Tibial nerve (tissue), 4 donors: ENCODE results near the gene PSMD13. TPM values are rescaled to one million over a fixed set of nuclear protein-coding genes. Genes with fewer than 3 reads are reported as not detected.
"Not testable (repeated sequence)": the region's sequence is repeated elsewhere in the genome, so short reads cannot be mapped to it uniquely, and the experiment has no call there.

Source experiments
- DNase-seq, 2 donors: peaks; one replicate each; pipeline ENCODE4 v3.0.0-alpha.2; 2019; ENCODE audit warnings: low spot score in 2 of 2
- H3K27ac ChIP-seq, 4 donors: fragments of 200-600 bp; sonication (generic) in 3 of 4; one replicate each; pipeline ENCODE4 v1.5.1; 2017 to 2019; ENCODE audit warnings: mild to moderate bottlenecking in 1 of 4
- H3K27me3 ChIP-seq, 2 donors: fragments of 200-600 bp; sonication (generic) in 1 of 2; one replicate each; pipeline versions ENCODE4 v1.5.1 to v1.6.0; 2017 to 2019
- H3K36me3 ChIP-seq, 3 donors: fragments of 200-600 bp; sonication (generic); one replicate each; pipeline ENCODE4 v1.5.1; 2018 to 2019
- H3K4me1 ChIP-seq, 4 donors: fragments of 200-600 bp; sonication (generic) in 3 of 4; one replicate each; pipeline ENCODE4 v1.5.1; 2017 to 2019
- H3K4me3 ChIP-seq, 4 donors: fragments of 200-600 bp; sonication (generic) in 3 of 4; one replicate each; pipeline ENCODE4 v1.5.1; 2017 to 2019; ENCODE audit warnings: mild to moderate bottlenecking in 1 of 4, moderate library complexity in 1 of 4
- H3K9me3 ChIP-seq, 4 donors: fragments of 200-600 bp; sonication (generic) in 3 of 4; one replicate each; pipeline ENCODE4 v1.5.1; 2017 to 2019
- EP300 ChIP-seq, 2 donors: sonication (generic); formaldehyde crosslinking; IDR thresholded peaks; one replicate each; pipeline ENCODE4 v1.6.1; 2017; ENCODE audit warnings: antibody characterized with exemption in 2 of 2, mild to moderate bottlenecking in 1 of 2
- POLR2A ChIP-seq, 2 donors: fragments of 450-650 bp; IDR thresholded peaks; one replicate each; pipeline ENCODE4 v1.6.1; 2017; ENCODE audit warnings: antibody characterized with exemption in 2 of 2, mild to moderate bottlenecking in 2 of 2, moderate library complexity in 2 of 2
- WGBS, 2 donors: methylation state at CpG; one replicate each; pipeline ENCODE4 v1.1.5; 2018; 5-methylcytosine and 5-hydroxymethylcytosine counted together
- total RNA-seq, 4 donors: library from RNA; depleted of rRNA; stranded (reverse); fragments of >200 nt; gene quantifications; one replicate each; pipeline ENCODE4 v1.1.0, GENCODE V29; 2016
- TF ChIP-seq, protein P1 (sequence below), 5 experiments: fragments of 200-600 bp in 3 of 5; fragments of 450-650 bp in 2 of 5; sonication (generic) in 3 of 5; IDR thresholded peaks; one replicate each; pipeline ENCODE4 v1.5.1; 2016 to 2019; ENCODE audit warnings: antibody characterized with exemption in 5 of 5, mild to moderate bottlenecking in 3 of 5, moderate library complexity in 2 of 5

Gene PSMD13
- total RNA-seq, 4 donors from 2014 or later, result 72.0 to 136 (median 120) TPM

DNA sequence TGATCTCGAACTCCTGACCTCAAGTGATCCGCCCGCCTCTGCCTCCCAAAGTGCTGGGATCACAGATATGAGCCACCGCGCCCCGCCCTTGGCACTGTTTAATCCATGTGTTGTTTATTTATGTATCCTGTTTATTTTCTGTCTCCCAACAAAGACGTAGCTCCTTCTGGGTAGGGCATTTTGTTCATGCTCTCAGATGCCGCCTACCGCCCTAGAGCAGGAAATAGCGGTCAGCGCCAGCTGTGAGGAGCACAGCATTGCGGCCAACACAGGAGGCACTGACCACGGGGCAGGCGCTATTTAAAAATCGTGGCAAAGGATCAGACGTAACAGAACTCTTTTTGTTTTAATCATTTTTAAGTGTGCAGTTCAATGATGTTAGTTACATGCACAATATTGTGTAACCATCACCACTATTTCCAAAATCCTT, 32.0 kb downstream of the PSMD13 start:
- not testable (repeated sequence) for H3K27me3 ChIP-seq, H3K36me3 ChIP-seq
- peaks cover 0 to 24% (median 8%) of the 10 kb centered on the region in 4 donors for H3K4me1 ChIP-seq
- H3K4me3 ChIP-seq, result peak overlapping the region; percentile 17 to 50 (median 28)
- H3K9me3 ChIP-seq, result peaks cover 0 to 11% (median 0%) of the 10 kb centered on the region in 4 donors
- DNase-seq, result peak; percentile 48 to 53
- TF ChIP-seq EP300 (IDR thresholded peaks at IDR 0.05), result peak in 1 of 2 donors; percentile 56
- TF ChIP-seq, protein P1, sequence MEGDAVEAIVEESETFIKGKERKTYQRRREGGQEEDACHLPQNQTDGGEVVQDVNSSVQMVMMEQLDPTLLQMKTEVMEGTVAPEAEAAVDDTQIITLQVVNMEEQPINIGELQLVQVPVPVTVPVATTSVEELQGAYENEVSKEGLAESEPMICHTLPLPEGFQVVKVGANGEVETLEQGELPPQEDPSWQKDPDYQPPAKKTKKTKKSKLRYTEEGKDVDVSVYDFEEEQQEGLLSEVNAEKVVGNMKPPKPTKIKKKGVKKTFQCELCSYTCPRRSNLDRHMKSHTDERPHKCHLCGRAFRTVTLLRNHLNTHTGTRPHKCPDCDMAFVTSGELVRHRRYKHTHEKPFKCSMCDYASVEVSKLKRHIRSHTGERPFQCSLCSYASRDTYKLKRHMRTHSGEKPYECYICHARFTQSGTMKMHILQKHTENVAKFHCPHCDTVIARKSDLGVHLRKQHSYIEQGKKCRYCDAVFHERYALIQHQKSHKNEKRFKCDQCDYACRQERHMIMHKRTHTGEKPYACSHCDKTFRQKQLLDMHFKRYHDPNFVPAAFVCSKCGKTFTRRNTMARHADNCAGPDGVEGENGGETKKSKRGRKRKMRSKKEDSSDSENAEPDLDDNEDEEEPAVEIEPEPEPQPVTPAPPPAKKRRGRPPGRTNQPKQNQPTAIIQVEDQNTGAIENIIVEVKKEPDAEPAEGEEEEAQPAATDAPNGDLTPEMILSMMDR (IDR thresholded peaks at IDR 0.05), result peak in 1 of 5 experiments; percentile 15
- peak overlapping the region; percentile 67 to 87 (median 84) for H3K27ac ChIP-seq
- WGBS, 2 donors, result 48 to 50% methylated on average over 16 of the region's 16 CpGs

DNA sequence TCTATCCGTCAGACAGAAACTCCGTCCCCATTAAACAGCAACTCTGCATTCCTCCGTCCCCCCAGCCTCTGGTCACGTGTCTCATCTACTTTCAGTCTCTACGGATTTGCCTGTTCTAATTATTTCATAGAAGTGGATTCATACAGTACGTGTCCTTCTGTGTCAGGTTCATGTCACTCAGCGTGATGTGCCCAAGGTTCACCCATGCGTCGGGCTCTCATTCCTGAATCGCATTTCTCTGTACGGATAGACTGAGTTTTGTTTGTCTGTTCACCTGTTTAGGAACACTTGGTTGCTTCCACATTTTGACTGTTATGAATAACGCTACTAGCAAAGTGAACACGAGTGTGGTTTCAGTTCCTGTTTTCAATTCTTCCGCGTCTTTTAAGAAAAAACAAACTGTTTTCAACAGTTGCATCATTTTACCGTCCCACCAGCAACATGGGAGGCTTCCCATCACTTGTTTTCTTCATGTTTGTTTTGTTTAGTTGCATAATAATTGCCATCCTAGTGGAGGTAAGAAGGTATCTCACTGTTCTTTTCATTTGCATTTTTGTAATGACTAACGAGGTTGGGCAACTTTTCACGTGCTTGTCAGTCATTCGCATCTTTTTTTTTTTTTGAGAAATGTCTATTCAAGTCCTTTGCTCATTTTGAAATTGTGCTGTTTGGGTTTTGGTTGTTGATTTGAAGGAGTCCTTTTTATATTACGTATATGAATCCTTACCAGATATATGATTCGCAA, 32.5 kb downstream of the PSMD13 start:
- Histone ChIP-seq H3K4me1 (peaks cover 0 to 24% (median 8%) of the 10 kb centered on the region in 4 donors), H3K4me3 (peak overlapping the region in 2 of 4 donors; percentile 17 to 50), H3K36me3 (no peaks in the 10 kb centered on the region), H3K27me3 (no peaks in the 10 kb centered on the region), H3K27ac (peak overlapping the region; percentile 67 to 87 (median 84)), H3K9me3 (peaks cover 0 to 11% (median 0%) of the 10 kb centered on the region in 4 donors)
- DNase-seq, result peak in 1 of 2 donors; percentile 35
- peak in 1 of 2 donors; percentile 72 for TF ChIP-seq EP300 (IDR thresholded peaks at IDR 0.05)
- TF ChIP-seq, protein P1 (IDR thresholded peaks at IDR 0.05), result peak in 2 of 5 experiments; percentile 9 to 48
- TF ChIP-seq POLR2A (IDR thresholded peaks at IDR 0.05), result peak in 1 of 2 donors; percentile 7
- WGBS, 2 donors, result 49 to 50% methylated on average over 21 of the region's 21 CpGs

DNA sequence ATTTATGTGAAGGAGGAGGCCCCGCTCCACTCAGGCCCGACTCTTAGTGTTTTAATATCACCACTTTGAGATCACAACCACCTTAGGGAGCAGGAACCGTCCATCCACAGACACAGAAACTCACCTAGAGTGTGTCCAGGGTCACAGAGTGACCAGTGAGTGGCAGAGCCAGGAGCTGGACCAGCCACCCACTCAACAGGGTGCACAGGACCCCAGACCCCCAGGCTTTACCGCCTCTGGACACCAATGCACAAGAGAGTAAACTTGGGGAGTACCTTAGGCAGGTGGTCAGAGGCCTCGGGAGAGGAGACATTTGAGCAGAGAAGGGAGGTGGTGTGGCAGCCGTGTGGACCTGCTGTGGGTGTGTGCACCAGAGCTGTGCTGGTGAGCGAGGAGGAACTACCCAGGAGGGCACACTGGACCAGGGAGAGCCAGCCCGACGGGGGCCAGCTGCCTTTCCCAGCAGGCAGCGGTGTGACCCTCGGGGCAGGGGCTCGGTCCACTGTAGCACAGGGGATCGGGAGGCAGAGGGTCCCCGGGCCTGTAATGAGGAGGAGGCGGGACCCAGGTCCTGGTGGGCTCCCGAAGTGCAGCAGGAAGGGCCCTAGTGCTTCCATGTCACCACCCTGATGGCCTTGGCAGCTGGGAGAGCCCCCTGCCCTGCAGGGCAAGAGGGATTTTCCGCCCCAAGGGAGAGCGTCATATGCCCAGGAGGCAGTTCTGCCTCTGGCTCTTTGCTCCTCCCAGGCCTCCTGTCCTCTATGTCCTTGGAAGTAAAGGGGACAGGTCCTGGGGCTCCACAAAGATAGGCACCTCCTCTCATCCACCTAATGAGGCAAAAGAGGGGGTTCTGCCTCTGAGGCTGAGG, 33.9 kb downstream of the PSMD13 start:
- H3K27me3 ChIP-seq, result no peaks in the 10 kb centered on the region
- WGBS, 2 donors, result 77 to 79% methylated on average over 17 to 18 of the region's 18 CpGs
- H3K36me3 ChIP-seq, result no peaks in the 10 kb centered on the region
- no peak overlapping the region for H3K4me3 ChIP-seq
- H3K27ac ChIP-seq, result peak overlapping the region in 3 of 4 donors; percentile 57 to 87 (median 86)
- TF ChIP-seq, protein P1 (IDR thresholded peaks at IDR 0.05), result no peak
- no peak for TF ChIP-seq POLR2A (IDR thresholded peaks at IDR 0.05)
- no peak for TF ChIP-seq EP300 (IDR thresholded peaks at IDR 0.05)
- no peak for DNase-seq
- H3K4me1 ChIP-seq, result peaks cover 0 to 24% (median 8%) of the 10 kb centered on the region in 4 donors
- H3K9me3 ChIP-seq, result peaks cover 0 to 7% (median 0%) of the 10 kb centered on the region in 4 donors

DNA sequence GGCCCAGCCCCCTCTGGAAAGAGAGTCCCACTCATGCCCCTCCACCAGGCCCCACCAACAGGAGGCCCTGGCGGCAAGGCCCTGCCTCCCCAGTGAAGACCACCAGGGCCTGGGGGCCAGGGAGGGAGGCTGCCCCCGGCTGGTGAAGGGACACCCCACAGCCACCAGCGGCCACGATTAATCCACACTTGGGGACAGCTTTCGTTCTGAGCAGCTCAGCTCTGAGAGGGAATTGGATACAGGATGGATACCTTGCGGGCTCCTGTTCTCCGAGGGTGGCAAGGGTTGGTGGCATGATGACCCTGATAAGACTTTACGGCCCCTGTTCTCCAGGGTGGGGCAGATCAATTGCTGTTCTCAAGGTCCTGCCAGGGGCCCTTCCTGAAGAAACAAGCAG, 34.5 kb downstream of the PSMD13 start:
- H3K27ac ChIP-seq, result peak overlapping the region in 3 of 4 donors; percentile 57 to 87 (median 86)
- DNase-seq, result no peak
- no peaks in the 10 kb centered on the region for H3K36me3 ChIP-seq
- TF ChIP-seq, protein P1 (IDR thresholded peaks at IDR 0.05), result no peak
- no peaks in the 10 kb centered on the region for H3K27me3 ChIP-seq
- 74 to 84% methylated on average over 8 of the region's 8 CpGs for WGBS, 2 donors
- H3K4me1 ChIP-seq, result peaks cover 0 to 24% (median 8%) of the 10 kb centered on the region in 4 donors
- peaks cover 0 to 2% (median 0%) of the 10 kb centered on the region in 4 donors for H3K9me3 ChIP-seq
- no peak overlapping the region for H3K4me3 ChIP-seq
